ENCODE results near the gene CORIN.

- TF ChIP-seq CTCF (IDR thresholded peaks at IDR 0.05) (no peak), EZH2 (IDR thresholded peaks at IDR 0.05; ENCODE audit: borderline replicate concordance, insufficient read depth, low read depth, low read length, poor library complexity, severe bottlenecking) (no peak)
Observed at GRCh38 chr4:47643845-47644244, 194.0 kb downstream of the CORIN start.

Data from B cell (primary cell).